ENCODE data around the gene SNRPA1.

GRCh38 chr15:101317336-101317872, 22.4 kb upstream of the SNRPA1 start:
- no peak for TF ChIP-seq CTCF (IDR thresholded peaks at IDR 0.05)
- no peak for TF ChIP-seq POLR2A (IDR thresholded peaks at IDR 0.05)
